SU-DHL-6 (cell line): ENCODE results near the gene LRP1B.

Source experiments
- H2AFZ ChIP-seq: fragments of 200-600 bp; sonication (generic); 2 replicates; pipeline ENCODE4 v1.6.1; 2014; ENCODE audit warnings: low read depth, mild to moderate bottlenecking, moderate library complexity, mixed read lengths, antibody characterized with exemption, low read length; ENCODE audit not compliant: severe bottlenecking
- H3F3A ChIP-seq: fragments of 200-600 bp; shearing (Covaris generic); 2 replicates; pipeline ENCODE4 v1.6.0; 2016; ENCODE audit warnings: antibody characterized with exemption, mild to moderate bottlenecking; ENCODE audit not compliant: insufficient read depth
- H3K27ac ChIP-seq: fragments of 200-600 bp; sonication (generic); 2 replicates; pipeline ENCODE4 v1.5.1; 2016; ENCODE audit warnings: low read depth, mild to moderate bottlenecking, low read length, moderate library complexity, mixed read lengths
- H3K27me3 ChIP-seq: fragments of 200-600 bp; sonication (generic), shearing (Covaris generic); 2 replicates; pipeline ENCODE4 v1.6.0; 2014; ENCODE audit warnings: mild to moderate bottlenecking, low read length
- H3K36me3 ChIP-seq: fragments of 200-600 bp; sonication (generic); 2 replicates; pipeline ENCODE4 v1.6.1; 2014; ENCODE audit warnings: mild to moderate bottlenecking, low read length, mixed read lengths
- H3K4me2 ChIP-seq: fragments of 300-600, 200-600 bp; shearing (Covaris generic), sonication (generic); 2 replicates; pipeline ENCODE4 v1.6.0; 2014; ENCODE audit warnings: low read length, low read depth, mild to moderate bottlenecking; ENCODE audit not compliant: poor library complexity, severe bottlenecking
- H3K4me3 ChIP-seq: fragments of 200-600 bp; sonication (generic); 2 replicates; pipeline ENCODE4 v1.5.1; 2014; ENCODE audit warnings: antibody characterized with exemption, low read length, mild to moderate bottlenecking, mixed read lengths; ENCODE audit not compliant: insufficient read depth, poor library complexity, severe bottlenecking
- H3K79me2 ChIP-seq: fragments of 200-600 bp; sonication (generic); 2 replicates; pipeline ENCODE4 v1.6.1; 2014; ENCODE audit warnings: mild to moderate bottlenecking, low read length, moderate library complexity; ENCODE audit not compliant: insufficient read depth
- H3K9ac ChIP-seq: fragments of 200-600 bp; sonication (generic); 2 replicates; pipeline ENCODE4 v1.7.0; 2014; ENCODE audit warnings: mild to moderate bottlenecking, low read length
- H3K9me2 ChIP-seq: fragments of 200-600 bp; sonication (generic); replicated peaks from 2 replicates; pipeline ENCODE4 v1.6.1; 2014; ENCODE audit warnings: low read length; ENCODE audit not compliant: insufficient read depth
- H3K9me3 ChIP-seq: fragments of 200-600 bp; sonication (generic); 2 replicates; pipeline ENCODE4 v1.6.1; 2014; ENCODE audit warnings: low read length, mixed read lengths; ENCODE audit not compliant: insufficient read depth
- H4K20me1 ChIP-seq: fragments of 200-600 bp; sonication (generic); 2 replicates; pipeline ENCODE4 v1.6.1; 2014; ENCODE audit warnings: low read depth, mild to moderate bottlenecking, antibody characterized with exemption, low read length, moderate library complexity, mixed read lengths
- EZH2phosphoT487 ChIP-seq: fragments of 200-600 bp; sonication (generic), shearing (Covaris generic); conservative IDR thresholded peaks from 2 replicates; pipeline ENCODE4 v1.6.1; 2018; ENCODE audit warnings: mild to moderate bottlenecking, antibody characterized with exemption, low read length, moderate library complexity, mixed read lengths
- TF ChIP-seq, protein P1 (sequence below): fragments of 200-600 bp; sonication (generic); IDR thresholded peaks from one replicate; pipeline ENCODE4 v1.5.1; 2017; ENCODE audit warnings: antibody characterized with exemption, mild to moderate bottlenecking, low read length, moderate library complexity; ENCODE audit not compliant: insufficient read depth, poor library complexity, severe bottlenecking

Gene LRP1B

DNA sequence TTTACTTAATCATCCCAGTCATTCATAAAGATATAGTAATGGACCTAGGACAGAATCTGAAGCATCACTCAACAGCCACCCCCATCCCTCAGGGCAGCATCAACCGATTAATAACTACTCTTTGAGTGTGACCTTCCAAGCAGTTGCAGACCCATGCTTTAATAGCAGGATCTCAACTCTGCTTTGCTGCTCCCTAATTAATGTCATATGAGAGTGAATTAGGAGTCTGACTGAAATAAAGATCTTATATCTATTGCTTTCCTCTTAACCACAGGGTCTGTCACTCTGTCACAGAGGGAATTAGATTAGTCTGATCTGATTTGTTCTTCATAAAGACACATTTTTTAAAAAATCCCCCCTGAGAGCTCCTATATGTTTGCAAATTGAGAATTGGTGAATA is 46.1 kb upstream of the LRP1B start:
- Histone ChIP-seq H3K9me2 (no peaks in the 10 kb centered on the region), H3F3A (no peaks in the 10 kb centered on the region), H3K36me3 (no peaks in the 10 kb centered on the region), H4K20me1 (no peaks in the 10 kb centered on the region), H3K4me3 (no peak overlapping the region), H3K79me2 (no peaks in the 10 kb centered on the region), H3K27me3 (no peaks in the 10 kb centered on the region), H3K27ac (no peak overlapping the region), H2AFZ (no peak overlapping the region), H3K9ac (no peak overlapping the region), H3K4me2 (no peak overlapping the region), H3K9me3 (no peaks in the 10 kb centered on the region)
- TF ChIP-seq, protein P1, sequence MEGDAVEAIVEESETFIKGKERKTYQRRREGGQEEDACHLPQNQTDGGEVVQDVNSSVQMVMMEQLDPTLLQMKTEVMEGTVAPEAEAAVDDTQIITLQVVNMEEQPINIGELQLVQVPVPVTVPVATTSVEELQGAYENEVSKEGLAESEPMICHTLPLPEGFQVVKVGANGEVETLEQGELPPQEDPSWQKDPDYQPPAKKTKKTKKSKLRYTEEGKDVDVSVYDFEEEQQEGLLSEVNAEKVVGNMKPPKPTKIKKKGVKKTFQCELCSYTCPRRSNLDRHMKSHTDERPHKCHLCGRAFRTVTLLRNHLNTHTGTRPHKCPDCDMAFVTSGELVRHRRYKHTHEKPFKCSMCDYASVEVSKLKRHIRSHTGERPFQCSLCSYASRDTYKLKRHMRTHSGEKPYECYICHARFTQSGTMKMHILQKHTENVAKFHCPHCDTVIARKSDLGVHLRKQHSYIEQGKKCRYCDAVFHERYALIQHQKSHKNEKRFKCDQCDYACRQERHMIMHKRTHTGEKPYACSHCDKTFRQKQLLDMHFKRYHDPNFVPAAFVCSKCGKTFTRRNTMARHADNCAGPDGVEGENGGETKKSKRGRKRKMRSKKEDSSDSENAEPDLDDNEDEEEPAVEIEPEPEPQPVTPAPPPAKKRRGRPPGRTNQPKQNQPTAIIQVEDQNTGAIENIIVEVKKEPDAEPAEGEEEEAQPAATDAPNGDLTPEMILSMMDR, result no peak
- no peak for TF ChIP-seq EZH2phosphoT487

DNA sequence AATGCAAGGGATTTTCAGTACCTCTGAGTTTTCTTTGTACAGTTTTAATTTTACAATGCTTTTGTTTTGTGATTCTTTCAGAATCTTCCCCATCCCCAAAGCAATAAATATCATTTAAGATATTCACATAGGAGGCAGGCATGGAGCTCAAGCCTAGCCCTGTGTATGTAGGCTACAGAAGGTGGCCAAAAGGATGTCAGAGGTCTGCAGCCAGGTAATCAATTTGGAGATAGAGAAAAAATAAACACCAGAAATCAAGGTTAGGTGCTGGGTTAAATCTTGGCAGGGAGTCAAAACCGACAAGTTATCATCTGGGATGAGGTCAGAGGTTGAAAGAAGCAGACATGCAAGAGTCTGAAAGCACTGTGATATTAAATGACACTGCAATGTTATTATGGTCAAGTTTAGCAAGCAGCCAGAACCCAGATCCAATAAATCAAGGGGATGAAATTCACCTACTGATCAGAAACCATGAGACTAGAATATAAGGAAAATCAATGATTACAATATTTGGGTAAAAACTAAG is 45.1 kb upstream of the LRP1B start:
- H3K36me3 ChIP-seq, result no peaks in the 10 kb centered on the region
- TF ChIP-seq, protein P1, result no peak
- H3K27ac ChIP-seq, result no peak overlapping the region
- no peaks in the 10 kb centered on the region for H3K9me3 ChIP-seq
- no peaks in the 10 kb centered on the region for H4K20me1 ChIP-seq
- H3K9me2 ChIP-seq, result no peaks in the 10 kb centered on the region
- H3K9ac ChIP-seq, result no peak overlapping the region
- H3K4me3 ChIP-seq, result no peak overlapping the region
- no peaks in the 10 kb centered on the region for H3F3A ChIP-seq
- no peaks in the 10 kb centered on the region for H3K79me2 ChIP-seq
- no peak overlapping the region for H3K4me2 ChIP-seq
- H2AFZ ChIP-seq, result no peak overlapping the region
- no peaks in the 10 kb centered on the region for H3K27me3 ChIP-seq

DNA sequence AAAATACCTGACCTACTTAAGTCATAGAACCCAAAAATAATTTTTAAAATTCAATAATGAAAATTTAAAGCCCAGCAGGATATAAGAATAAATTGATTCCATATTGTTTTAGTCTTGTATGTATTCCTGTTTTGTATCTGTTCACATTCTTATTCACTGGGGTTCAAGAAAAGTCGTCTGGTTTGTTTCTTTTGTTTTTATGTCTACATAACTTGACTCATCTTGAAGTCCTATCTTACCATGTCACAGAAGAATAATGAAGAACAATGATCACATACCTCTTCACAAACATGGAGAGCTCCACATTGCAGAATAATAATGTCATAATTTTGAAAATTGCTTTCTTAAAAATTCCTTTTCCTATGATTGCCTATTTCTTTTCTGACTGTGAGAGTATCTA is 43.4 kb upstream of the LRP1B start:
- TF ChIP-seq, protein P1, result no peak
- TF ChIP-seq EZH2phosphoT487, result no peak
- Histone ChIP-seq H3K4me3 (no peak overlapping the region), H3K79me2 (no peaks in the 10 kb centered on the region), H3K27ac (no peak overlapping the region), H3K4me2 (no peak overlapping the region), H4K20me1 (no peaks in the 10 kb centered on the region), H2AFZ (no peak overlapping the region), H3F3A (no peaks in the 10 kb centered on the region), H3K9me3 (no peaks in the 10 kb centered on the region), H3K27me3 (no peaks in the 10 kb centered on the region), H3K9ac (no peak overlapping the region), H3K36me3 (no peaks in the 10 kb centered on the region), H3K9me2 (no peaks in the 10 kb centered on the region)
